Measurements from ENCODE around the gene LRP8. TPM values are rescaled to one million over a fixed set of nuclear protein-coding genes. Genes with fewer than 3 reads are reported as not detected.

LRP8 gene
- total and polyA plus RNA-seq, 4 donors = 0.15 to 0.75 (median 0.29) TPM

DNA sequence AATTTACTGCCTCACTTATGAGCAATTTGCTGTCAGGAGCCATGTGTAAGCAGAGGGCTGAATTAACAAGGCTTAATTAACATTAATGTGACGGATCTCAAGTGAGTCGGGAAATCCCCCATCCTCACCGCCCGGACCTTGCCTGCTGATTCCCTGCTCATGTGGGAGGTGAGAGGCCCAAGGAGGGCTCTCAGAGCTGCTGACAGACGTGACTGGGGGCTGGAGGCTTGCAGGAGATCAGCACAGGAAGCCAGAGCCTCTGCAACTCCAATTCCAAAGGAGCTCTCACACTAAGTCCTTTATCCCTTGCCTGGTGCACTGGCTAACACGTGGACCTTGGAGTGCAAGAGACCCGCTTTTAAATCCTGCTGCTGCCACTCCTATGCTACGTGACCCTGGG is 19.4 kb downstream of the LRP8 start:
- Histone ChIP-seq H3K27ac (ENCODE audit: low read depth in 1 of 2, low read length in 2 of 2) (no peak overlapping the region), H3K27me3 (ENCODE audit: control insufficient read depth in 4 of 4, insufficient read depth in 4 of 4, low read length in 3 of 4) (peaks cover 0 to 2% (median 0%) of the 10 kb centered on the region in 4 donors), H3K4me1 (ENCODE audit: control insufficient read depth in 4 of 4, insufficient read depth in 4 of 4, low read length in 3 of 4) (no peaks in the 10 kb centered on the region), H3K4me3 (ENCODE audit: low read depth in 1 of 3, low read length in 3 of 3) (no peak overlapping the region), H3K9ac (ENCODE audit: low read depth in 1 of 2, low read length in 2 of 2) (no peak overlapping the region), H3K36me3 (ENCODE audit: control insufficient read depth in 4 of 4, insufficient read depth in 3 of 4, low read depth in 1 of 4, low read length in 3 of 4) (no peaks in the 10 kb centered on the region), H3K9me3 (ENCODE audit: control insufficient read depth in 4 of 4, low read length in 3 of 4) (no peaks in the 10 kb centered on the region)
- DNase-seq (ENCODE audit: low spot score) = no peak
- TF ChIP-seq HNF4G (IDR thresholded peaks at IDR 0.05) (no peak), RAD21 (IDR thresholded peaks at IDR 0.05) (no peak), GABPA (IDR thresholded peaks at IDR 0.05 in 1 of 2, conservative IDR thresholded peaks at IDR 0.05 in 1 of 2) (no peak), HNF4A (conservative IDR thresholded peaks at IDR 0.05) (no peak), YY1 (IDR thresholded peaks at IDR 0.05) (no peak), EGR1 (IDR thresholded peaks at IDR 0.05; ENCODE audit: low read depth in 2 of 2) (no peak), RXRA (IDR thresholded peaks at IDR 0.05) (no peak), NR2F2 (IDR thresholded peaks at IDR 0.05) (no peak), ATF3 (IDR thresholded peaks at IDR 0.05) (no peak)
- TF ChIP-seq, protein P1, sequence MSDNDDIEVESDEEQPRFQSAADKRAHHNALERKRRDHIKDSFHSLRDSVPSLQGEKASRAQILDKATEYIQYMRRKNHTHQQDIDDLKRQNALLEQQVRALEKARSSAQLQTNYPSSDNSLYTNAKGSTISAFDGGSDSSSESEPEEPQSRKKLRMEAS (IDR thresholded peaks at IDR 0.05) = no peak
- 77% methylated on average over 8 of the region's 8 CpGs for WGBS

GRCh38 chr1:53307037-53307436 is 20.8 kb downstream of the LRP8 start:
- WGBS = 87% methylated on average over 4 of the region's 4 CpGs
- Histone ChIP-seq H3K4me1 (ENCODE audit: control insufficient read depth in 4 of 4, insufficient read depth in 4 of 4, low read length in 3 of 4) (no peaks in the 10 kb centered on the region), H3K9me3 (ENCODE audit: control insufficient read depth in 4 of 4, low read length in 3 of 4) (no peaks in the 10 kb centered on the region), H3K4me3 (ENCODE audit: low read depth in 1 of 3, low read length in 3 of 3) (no peak overlapping the region), H3K36me3 (ENCODE audit: control insufficient read depth in 4 of 4, insufficient read depth in 3 of 4, low read depth in 1 of 4, low read length in 3 of 4) (no peaks in the 10 kb centered on the region), H3K27ac (ENCODE audit: low read depth in 1 of 2, low read length in 2 of 2) (no peak overlapping the region), H3K9ac (ENCODE audit: low read depth in 1 of 2, low read length in 2 of 2) (no peak overlapping the region), H3K27me3 (ENCODE audit: control insufficient read depth in 4 of 4, insufficient read depth in 4 of 4, low read length in 3 of 4) (peaks cover 0 to 2% (median 0%) of the 10 kb centered on the region in 4 donors)
- TF ChIP-seq TAF1 (conservative IDR thresholded peaks at IDR 0.05) (no peak), FOXA1 (IDR thresholded peaks at IDR 0.05) (no peak), RXRA (IDR thresholded peaks at IDR 0.05) (no peak), FOXA2 (IDR thresholded peaks at IDR 0.05) (no peak), CTCF (IDR thresholded peaks at IDR 0.05; ENCODE audit: low read depth, low read length, missing input control) (no peak), HNF4G (IDR thresholded peaks at IDR 0.05) (no peak), NR2F2 (IDR thresholded peaks at IDR 0.05) (no peak), JUND (IDR thresholded peaks at IDR 0.05) (no peak), YY1 (IDR thresholded peaks at IDR 0.05) (no peak), SP1 (IDR thresholded peaks at IDR 0.05) (no peak), GABPA (IDR thresholded peaks at IDR 0.05 in 1 of 2, conservative IDR thresholded peaks at IDR 0.05 in 1 of 2) (no peak), EGR1 (IDR thresholded peaks at IDR 0.05; ENCODE audit: low read depth in 2 of 2) (no peak), HNF4A (conservative IDR thresholded peaks at IDR 0.05) (no peak), ZBTB33 (IDR thresholded peaks at IDR 0.05) (no peak), ATF3 (IDR thresholded peaks at IDR 0.05) (no peak)
- TF ChIP-seq, protein P1 (IDR thresholded peaks at IDR 0.05) = no peak
- no peak for DNase-seq (ENCODE audit: low spot score)
